NCI-H146 treated with DMSO at 0.1 percent for 48 hours (cell line): ENCODE data around the gene ADAMTS10.
"Not testable (repeated sequence)": the region's sequence is repeated elsewhere in the genome, so short reads cannot be mapped to it uniquely, and the experiment has no call there.

Source experiments
- DNase-seq: peaks from one replicate; lab custom pipeline; 2025; ENCODE audit not compliant: unreplicated experiment; lab: John Stamatoyannopoulos, UW

The ADAMTS10 gene

DNA sequence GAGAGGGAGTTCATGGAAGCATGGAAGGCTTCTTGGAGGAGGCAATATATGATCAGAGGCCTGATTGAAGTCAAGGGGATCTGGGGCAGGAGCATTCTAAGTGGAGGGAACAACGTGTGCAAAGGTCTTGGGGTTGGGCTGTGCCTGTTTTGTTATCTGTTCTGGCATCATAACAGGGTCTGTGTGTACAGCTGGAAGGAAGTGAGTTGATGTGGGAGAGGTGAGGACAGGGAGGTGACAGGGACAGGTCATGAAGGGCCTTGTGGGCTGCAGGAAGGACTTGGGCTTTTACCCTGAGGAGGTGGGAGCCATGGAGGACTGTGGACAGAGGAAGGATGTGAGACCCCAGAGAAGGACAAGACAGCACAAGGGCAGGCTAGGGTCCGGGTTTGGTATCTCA lies 18.7 kb upstream of the ADAMTS10 start:
- DNase-seq: no peak

DNA sequence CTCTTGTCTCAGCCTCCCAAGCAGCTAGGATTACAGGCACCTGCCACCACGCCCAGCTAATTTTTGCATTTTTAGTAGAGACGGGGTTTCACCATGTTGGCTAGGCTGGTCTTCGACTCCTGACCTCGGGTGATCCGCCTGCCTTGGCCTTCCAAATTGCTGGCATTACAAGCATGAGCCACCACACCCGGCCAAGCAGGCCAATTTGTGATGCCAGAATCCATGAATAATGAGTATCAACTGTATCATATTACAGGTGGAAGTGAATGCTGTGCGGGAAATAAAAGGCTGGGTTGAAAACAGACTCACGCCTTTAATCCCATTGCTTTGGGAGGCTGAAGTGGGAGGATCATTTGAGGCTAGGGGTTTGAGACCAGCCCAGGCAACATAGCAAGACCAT lies 16.3 kb upstream of the ADAMTS10 start:
- no peak for DNase-seq

DNA sequence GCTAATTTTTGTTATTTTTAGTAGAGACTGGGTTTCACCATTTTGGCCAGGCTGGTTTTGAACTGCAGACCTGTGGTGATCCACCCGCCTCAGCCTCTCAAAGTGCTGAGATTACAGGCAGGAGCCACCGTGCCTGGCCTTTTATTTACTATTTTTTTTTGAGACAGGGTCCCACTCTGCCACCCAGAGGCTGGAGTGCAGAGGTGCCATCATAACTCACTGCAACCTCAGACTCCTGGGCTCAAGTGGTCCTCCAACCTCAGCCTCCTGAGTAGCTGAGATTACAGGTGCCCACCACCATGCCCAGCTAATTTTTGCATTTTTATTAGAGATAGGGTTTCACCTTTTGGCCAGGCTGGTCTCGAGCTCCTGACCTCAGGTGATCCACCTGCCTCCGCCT lies 12.4 kb upstream of the ADAMTS10 start:
- not testable (repeated sequence) for DNase-seq

DNA sequence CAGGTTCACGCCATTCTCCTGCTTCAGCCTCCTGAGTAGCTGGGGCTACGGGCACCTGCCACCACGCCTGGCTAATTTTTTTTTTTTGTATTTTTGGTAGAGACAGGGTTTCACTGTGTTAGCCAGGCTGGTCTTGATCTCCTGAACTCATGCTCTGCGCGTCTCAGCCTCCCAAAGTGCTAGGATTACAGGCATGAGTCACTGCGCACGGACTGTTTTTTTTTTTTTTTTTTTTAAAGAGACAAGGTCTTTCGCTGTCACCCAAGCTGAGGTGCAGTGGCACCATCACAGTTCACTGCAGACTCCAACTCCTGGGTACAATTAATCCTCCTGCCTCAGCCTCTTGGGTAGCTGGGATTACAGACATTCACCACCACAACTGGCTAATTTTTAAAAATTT lies 8.2 kb upstream of the ADAMTS10 start:
- DNase-seq: no peak

DNA sequence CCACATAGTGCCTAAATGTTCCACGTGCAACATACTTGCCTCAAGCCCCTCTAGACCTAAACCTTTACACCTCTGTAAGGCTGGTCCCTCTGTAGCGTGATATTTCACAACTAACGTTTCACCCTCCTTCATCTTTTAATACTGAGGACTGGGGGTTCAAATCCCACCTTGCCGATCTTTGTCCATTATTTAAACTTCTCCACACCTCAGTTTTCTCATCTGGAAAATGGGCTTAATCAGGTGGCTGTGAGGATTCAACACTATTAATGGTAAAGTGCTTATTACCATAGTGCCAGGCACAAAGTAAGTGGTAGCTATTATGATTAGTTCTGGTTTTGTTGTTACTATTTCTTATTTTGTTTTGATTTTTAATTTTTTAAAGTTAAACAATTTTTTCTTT lies 7.5 kb upstream of the ADAMTS10 start:
- DNase-seq: no peak

DNA sequence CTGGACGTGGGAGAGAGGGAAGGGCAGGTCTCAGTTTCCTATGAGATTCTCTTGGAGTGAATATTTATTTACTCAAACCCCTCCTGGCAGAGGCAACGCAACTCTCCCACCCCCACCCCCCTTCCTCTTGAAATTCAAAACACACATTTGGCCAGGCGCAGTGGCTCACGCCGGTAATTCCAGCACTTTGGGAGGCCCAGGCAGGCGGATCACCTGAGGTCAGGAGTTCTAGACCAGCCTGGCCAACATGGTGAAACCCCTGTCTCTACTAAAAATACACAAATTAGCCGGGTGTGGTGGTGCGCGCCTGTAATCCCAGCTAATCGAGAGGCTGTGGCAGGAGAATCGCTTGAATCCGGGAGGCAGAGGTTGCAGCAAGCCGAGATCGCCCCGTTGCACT lies 6.8 kb upstream of the ADAMTS10 start:
- not testable (repeated sequence) for DNase-seq

DNA sequence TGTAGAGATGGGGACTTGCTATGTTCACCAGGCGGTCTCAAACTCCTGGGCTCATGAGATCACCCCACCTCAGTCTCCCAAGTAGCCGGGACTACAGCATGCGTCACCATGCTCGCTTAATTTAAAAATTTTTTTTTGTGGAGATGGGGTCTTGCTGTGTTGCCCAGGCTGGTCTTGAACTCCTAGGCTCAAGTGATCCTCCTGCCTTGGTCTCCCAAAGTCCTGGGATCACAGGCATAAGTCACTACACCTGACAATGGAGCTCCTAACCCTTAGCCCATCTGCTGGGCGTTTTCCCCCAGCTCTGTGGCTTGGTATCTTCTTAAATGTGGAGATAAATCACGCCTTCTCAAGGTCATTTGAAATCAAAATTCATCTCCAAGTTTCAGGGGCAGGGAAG lies 6.3 kb upstream of the ADAMTS10 start:
- DNase-seq: no peak

DNA sequence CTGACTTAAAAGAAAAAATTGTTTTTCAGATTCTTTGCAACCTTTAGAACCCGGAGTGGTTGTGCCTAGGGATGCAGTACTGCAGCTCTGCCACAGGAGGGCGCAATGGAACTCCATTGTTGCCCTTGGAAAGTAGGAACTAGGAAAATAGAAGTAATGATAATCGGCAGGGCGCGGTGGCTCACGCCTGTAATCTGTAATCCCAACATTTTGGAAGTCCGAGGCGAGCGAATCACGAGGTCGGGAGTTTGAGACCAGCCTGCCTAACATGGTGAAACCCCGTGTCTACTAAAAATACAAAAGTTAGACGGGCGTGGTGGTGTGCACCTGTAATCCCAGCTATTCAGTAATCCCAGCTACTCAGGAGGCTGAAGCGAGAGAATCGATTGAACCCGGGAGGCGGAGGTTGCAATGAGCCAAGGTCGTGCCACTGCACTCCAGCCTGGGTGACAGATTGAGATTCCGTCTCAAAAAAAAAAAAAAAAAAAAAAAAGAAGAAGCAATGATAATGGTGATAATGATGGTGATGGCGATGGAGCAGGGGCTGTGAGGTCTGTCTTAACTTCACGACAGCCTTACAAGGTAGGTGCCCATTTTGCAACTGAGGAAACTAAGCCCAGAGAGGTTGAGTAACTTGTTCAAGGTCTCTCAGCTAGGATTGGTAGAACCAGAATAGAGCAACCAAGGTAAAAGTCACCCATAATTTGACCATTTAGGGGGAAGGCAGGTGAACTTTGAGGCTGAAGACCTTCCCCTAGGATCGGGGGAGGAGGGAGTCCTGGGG lies 5.5 kb upstream of the ADAMTS10 start:
- no peak for DNase-seq

DNA sequence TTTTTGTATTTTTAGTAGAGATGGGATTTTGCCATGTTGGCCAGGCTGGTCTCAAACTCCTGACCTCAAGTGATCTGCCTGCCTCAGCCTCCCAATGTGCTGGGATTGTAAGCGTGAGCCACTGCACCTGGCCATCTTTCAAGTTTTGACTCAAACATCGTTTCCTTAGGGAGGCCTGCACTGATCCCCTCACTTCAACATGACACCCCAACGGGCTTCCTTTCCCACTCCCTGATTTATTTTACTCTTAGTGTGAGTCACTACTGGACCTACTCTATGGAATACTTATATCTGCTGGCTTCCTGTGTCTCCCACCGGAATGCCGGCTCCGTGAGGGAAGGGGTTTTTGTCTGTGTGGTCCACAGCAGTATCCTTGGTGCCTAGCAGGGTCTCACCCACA lies 4.5 kb upstream of the ADAMTS10 start:
- no peak for DNase-seq

DNA sequence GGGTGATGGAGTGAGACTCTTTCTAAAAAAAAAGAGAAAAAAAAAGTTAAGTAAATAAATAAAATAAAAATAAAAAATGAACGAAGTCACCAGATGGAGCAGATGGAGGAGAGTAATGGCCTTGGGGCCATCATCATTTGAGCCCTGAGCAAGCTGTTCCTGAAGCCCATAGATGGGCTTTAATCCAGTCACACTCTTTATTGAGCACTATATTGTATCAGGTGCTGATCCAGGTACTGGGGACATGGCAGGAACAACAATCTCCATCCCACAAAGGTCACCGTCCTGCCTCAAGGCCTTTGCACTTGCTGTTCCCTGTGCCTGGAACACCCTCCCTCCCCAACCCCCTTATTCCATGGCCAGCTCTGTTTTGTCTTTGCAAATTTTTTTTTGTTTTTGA lies 3.9 kb upstream of the ADAMTS10 start:
- no peak for DNase-seq

DNA sequence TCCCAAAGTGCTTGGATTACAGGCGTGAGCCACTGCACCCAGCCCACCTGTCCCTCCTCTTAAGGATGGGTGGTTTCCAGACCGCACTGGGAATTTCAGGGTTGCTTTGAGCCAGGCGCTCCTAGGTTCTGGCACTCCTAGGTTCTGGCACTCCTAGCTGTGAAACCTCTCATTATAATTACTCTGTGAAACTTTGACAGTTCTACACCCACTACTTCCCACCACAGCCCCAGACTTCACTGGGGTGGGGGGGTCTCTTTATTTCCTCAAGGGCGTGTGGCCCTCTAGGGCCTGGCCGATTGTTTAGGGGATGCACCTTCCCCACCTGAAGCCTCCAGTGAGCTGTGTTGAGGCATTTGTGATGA lies 2.3 kb upstream of the ADAMTS10 start:
- DNase-seq: no peak

DNA sequence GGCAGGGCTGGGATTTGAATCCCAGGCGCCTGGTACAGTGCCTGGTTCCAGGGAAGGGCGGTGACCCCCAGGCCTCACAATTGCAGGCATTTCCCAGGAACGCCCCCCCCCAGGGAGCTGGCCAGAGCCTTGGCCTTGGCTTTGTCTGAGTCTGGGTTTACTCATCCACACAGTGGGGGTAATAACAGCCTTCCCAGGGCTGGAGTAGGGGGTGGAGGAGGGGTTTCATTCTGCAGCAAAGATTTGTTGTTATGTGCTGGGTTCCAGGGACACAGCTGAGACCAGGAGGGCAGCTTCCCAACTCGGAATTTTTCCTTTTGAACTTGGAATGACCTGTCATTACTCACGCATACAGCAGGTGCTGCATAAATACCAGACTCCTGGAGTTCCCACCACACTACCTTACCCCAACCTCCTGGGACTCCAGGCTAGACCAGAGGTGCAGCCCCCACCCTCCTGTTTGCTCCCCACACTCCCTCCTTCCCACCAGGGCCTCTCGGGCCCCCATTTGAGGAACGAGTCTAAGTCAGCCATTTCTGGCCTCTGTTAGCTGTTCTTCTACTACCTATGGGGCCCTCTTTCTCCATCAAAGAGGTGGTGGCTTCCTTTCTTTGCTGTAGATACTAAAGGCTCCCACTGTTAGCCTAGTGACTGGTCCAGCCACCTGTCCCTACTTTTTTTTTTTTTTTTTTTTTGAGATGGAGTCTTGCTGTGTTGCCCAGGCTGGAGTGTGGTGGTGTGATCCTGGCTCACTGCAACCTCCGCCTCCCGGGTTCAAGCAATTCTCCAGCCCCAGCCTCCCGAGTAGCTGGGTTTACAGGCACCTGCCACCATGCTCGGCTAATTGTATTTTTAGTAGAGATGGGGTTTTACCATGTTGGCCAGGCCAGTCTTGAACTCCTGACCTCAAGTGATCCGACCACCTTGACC lies 1.6 kb upstream of the ADAMTS10 start:
- DNase-seq: no peak

DNA sequence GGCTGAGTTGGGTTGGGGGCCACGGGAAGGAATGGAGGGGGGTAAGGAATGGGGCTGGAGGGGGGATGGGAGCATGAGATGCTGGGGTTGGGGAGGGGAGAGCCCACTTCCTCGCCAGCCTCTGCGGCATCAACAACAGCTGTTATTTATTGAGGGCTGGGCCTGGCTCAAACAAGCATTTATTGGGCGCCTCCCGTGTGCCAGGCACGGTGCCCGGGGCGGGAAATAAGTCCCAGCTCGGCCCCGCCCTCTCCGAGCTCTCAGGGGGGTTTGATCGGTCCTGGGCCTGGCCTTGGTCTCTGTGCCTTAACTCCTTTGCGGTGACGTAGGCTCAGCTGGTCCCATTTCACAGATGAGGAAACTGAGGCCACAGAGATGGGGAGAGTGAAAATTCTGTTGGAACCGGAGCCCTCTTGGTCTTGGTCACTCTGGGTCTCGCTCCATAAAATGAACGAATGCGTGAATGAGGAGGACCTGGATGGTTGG lies 919 bp upstream of the ADAMTS10 start:
- DNase-seq: no peak

DNA sequence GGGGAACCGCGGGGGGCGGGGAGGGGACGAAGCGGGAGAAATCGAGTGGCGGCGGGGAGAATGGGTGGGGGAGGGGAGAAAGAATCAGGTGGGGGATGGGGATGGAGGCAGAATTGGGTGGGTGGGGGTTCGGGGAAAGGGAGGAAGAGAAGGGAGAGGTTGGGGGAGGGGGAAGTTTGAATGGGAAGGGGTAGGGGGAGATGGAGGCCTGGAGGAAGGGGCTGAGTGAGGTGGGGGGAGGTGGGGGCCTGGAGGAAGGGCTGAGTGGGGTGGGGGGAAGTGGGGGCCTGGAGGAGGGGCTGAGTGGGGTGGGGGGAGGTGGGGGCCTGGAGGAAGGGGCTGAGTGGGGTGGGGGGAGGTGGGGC lies 403 bp upstream of the ADAMTS10 start:
- DNase-seq: no peak

DNA sequence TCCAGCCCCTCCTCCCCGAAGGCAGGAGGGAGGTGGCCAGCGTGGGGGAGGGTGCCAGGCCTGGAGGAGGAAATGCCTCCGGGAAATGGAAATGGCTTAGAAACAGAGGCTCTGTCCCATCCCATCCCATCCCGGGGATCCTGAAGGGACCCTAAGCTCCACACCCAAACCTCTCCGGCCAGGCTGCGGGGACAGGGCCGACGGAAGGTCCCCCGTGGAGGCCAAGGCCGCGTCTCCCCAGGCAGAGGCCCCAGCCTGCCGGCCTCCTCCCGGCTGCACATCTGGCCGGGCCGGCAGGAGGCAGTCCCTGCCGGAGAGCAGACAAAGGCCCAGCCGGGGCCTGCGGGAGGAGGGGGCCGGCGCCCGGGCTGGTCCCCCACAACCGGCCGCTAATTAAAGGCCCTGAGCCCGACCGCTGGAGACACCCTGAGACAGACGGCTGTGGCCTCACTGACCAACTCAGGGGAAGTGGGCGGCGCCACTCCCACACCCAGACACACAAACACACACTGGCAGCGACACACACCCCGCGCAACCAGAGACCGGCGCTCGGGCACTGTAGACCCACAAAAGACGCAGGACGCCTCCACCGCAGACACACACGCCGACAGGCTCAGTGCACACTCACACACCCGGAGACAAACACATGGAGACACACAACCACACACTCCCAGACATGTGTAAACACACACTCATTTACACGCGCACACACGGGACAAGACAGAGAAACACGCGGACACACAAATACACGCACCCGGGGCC lies 1.1 kb downstream of the ADAMTS10 start:
- DNase-seq: no peak

DNA sequence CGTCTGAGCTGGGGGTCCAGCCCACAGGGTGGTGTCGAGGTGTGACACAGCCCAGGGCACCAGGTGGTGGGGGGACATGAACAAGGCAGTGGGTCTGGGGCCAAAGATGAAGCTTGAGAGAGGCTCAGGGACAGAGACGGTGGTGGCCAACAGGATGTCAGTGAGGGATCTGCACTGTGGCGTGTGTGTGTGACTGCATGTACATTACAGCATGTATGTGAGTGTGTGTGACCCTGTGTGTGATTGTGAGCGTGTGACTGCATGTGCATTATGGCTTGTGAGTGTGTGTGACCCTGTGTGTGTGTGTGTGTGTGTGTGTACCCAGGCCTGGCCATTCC lies 1.6 kb downstream of the ADAMTS10 start:
- DNase-seq: no peak

DNA sequence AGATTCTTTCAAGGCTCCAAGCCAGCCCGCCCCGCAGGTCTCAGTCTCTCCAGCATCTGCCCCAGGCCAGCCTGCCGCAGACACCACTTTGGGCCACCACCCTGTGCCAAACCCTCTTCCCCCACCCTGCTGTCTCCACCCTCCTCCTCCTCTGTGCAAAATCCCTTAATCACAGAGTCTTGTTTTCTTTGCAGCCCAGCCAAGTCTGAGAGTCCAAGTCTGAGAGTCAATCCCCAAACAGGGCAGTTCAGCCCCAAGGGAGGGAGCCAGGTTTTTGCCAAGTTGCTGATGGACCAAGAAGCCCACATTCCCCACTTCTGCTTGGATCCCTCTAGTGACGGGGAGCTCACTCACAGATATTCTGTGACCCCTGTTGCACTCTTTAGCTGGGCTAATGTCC lies 3.1 kb downstream of the ADAMTS10 start:
- DNase-seq: no peak

DNA sequence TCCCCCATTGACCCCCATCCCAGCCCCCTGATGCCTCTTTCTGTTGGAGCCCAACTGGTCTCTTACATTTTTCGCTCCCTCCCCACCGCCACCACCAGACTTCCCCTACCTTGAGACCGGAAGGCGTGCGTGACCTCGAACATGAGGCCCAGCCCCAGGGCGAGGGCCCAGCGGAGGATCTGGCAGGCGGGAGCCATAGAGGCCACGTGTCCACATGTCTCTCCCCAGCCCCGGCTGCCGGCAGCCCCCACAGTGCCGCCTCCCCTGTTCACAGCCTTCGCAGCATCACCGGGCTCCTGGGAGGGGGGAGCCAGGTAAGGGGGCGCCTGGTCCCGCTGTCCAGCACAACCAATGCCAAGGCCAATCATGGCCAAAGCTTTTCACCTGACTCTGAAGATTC lies 5.0 kb downstream of the ADAMTS10 start:
- DNase-seq: no peak

DNA sequence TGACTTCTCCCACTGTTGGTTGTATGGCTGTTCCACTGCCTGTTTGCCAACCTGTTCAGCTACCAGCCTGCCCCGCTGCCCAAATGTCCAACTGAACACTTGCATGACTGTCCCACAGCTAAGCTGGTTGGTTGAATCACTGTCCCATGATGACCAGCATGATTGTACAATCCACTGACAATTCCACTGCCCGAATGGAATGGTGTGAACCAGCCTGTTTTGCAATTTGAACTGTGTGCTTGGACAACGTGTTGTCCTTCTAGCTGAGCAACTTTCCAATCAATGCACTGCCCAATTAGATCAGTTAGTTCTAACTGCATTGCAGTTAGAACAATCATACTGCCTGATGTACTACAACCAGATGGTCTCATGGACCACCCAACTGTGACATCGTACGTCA lies 8.7 kb downstream of the ADAMTS10 start:
- no peak for DNase-seq

DNA sequence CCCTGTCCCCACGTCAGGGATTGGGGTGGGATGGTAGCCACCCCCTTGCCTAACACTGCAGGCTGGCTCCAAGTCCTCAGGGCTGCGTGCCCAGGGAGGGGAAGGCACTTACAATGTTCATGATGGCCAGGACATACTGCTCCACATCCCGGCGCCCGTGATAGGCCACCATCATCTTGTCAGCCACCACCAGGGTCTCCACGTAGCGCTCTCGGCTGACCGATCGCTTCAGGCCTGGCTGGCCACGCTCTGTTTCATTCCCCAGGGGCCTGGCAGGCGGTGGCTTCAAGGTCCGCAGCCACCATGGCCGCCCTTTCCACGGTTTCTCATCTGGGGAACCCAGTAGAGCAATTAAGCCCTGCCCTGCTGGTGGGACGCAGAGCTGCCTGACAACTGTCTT lies 9.7 kb downstream of the ADAMTS10 start:
- no peak for DNase-seq

DNA sequence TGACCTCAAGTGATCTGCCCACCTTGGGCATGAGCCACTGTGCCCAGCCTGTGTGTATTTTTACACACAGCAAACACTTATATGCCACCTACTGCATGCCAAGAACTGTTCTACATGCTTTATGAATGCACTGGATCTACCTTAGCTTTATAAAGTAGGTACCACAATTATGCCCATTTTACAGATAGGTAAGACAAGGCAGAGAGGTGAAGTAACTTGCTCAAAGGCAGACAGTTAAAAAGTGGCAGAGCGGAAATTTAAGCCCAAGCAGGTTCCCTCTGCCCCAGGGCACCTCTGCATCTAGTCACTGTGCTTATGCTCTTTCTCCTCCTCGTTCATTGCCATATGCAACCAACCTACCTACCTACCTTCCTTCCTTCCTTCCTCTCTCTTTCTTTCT lies 10.5 kb downstream of the ADAMTS10 start:
- no peak for DNase-seq

DNA sequence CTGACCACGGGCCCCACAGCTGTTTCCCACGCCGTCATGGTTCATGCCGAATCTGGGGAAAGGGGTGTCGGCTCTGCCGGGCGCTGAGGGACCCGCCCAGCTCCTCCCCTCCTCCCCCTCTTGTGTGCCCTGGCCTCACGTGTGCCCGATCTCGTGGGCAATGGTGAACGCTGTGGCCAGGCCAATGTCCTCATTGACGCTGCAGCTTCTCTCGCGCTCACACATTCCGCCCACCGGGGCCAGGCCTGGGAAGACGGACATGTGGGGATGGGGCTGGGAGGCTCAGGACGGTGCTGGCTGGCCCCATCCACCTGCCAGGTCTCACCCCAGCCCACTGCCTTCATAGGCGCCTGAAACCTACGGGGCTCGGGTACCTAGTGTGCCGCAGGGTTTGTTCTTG lies 14.3 kb downstream of the ADAMTS10 start:
- DNase-seq: no peak
